ENCODE measurements around the gene SLC2A6. TPM values are rescaled to one million over a fixed set of nuclear protein-coding genes. Genes with fewer than 3 reads are reported as not detected.

Gene SLC2A6
- total RNA-seq, 1 donor from 2014 or later, result 4.2 TPM

DNA sequence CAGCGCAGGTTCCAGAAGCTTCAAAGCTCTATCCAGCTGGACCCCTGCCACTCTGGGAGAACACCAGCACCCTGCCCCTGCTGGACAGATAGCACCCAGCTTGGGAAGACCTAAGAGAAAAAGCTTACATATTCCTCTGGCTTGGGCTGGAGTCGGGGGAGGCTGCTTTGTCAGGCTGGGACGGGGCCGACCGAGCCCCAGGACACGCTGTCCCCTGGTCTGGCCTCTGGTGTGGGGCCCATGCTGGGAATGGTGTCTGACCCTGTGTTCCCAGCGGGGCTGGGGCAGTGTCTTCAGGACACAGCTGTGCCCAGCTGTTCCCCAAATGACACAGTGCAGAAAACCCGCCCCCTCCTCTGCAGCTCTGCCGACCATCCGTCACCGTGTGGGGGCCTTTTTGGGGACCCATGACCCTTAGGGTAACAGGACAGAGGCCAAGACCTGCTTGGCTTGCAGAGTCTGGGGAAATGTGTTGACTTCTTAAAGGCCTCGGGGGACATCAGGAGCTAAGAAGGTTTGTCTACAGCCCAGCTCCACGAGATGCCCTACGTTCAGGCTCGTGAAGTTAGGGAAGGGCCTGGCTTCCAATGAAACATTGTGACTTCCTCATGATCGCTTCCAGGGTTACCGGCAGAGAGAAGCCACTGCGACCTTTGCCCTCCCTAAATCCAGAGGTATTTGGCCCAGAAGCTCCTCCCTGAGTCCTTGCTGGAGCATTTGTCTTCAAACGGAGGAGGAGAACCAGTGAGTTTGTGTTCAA, 20.4 kb upstream of the SLC2A6 start:
- intact Hi-C loops (cut with micrococcal nuclease), result no loop called here

DNA sequence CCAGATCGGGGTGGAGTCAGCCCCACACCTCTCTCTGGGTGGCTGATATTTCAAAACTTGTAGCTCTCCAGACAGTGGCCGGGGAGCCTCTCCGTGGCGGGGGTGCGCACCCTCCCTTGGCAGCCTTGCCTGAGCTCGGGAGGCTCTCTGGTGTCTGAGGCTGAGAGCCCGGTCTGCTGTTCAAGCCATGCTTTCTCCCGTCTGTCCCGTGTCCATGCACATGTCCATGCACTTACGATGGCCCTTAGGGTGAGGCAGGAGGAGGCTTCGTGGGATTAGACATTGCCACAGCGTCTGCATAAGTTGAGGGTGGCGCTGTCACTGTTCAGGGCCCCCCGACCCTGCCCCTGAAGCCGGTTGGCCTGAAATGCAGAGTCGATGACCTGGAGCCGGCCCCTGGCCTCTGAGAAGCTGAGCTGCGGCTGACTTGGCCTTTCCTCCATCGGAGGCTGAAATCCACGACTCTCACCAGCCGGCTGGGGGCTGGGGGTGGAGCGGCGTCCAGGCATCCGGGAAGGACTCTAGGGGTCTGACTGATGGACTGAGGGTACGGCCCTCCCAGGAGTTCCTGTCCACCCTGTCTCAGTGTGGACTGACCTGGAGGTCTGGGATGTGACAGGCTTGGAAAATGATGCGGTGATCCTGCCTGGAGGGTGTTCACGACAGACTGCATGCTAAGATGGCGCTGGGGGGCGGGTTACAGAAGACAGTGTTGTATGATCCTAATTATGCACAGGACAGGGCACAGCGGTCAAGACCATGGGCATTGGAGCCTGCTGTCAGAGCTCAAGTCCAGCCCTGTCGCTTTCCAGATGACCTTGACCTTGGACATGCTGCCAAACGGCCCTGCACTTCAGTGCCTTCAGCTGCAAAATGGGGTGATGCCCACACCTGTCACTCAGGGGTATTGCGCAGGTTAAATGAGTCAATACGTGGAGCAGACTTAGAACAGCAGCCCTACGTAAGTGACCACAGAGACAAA, 18.3 kb upstream of the SLC2A6 start:
- intact Hi-C loops (cut with micrococcal nuclease), result no loop called here

DNA sequence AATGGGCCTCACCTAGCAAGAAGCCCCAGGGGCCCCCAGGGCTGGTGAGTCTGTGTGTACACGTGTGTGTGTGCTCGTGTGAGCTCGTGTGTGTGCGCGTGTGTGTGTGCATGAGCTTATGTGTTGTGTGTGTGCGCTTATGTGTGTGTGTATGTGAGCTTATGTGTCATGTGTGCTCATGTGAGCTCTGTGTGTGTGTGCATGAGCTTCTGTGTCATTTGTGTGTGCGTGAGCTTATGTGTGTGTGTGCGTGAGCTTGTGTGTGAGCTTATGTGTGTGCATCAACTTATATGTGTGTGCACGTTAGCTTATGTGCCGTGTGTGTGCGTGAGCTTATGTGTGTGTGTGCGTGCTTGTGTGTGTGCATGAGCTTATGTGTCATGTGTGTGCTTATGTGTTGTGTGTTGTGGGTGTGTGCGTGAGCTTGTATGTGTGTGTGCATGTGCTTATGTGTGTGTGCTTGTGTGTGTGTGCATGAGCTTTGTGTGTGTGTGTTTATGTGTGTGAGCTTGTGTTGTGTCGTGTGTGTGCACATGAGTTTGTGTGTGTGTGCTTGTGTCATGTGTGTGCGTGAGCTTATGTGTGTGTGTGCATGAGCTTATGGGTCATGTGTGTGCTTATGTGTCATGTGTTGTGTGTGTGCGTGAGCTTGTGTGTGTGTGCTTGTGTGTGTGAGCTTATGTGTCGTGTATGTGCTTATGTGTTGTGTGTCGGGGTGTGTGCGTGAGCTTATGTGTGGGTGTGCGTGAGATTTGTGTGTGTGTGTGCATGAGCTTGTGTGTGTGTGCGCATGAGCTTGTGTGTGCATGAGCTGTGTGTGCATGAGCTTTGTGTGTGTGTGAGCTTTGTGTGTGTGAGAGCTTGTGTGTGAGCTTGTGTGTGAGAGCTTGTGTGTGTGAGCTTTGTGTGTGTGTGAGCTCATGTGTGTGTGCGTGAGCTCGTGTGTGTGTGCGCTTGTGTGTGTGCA, 16.7 kb upstream of the SLC2A6 start:
- intact Hi-C loops (cut with micrococcal nuclease), result no loop called here

DNA sequence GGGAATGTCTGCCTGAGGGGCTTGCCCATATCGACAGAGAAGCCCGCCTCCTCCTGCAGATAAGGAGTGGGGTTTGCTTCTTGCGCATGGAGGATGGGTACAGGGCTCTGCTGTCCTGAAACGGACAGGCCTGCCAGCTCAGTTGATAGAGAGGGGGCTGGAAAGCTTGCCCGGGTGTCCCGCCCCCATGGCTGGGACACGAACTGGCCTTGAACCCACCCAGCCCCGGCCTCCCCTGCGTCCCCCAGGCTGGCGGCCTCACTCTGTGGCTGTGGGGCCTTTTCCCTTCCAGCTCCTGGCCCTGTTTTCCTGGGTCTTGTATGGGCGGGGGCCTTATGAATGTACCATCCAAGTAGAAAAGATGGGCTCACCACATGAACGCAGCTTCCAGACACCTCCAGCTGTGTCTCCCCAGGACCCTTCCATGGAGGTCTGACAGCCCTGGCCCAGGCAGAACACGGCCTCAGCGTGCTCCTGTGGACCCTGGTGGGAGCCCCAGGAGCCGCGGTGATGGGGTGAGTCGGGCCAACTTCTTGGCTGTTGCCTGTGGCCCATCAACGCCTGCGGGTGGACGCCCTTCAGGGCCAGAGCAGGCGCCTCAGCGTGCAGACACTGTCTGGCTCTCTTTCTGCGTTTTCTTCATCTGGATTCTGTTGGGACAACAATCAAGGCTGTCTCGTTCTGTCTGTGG, 15.9 kb upstream of the SLC2A6 start:
- intact Hi-C loops (cut with micrococcal nuclease), result no loop called here

DNA sequence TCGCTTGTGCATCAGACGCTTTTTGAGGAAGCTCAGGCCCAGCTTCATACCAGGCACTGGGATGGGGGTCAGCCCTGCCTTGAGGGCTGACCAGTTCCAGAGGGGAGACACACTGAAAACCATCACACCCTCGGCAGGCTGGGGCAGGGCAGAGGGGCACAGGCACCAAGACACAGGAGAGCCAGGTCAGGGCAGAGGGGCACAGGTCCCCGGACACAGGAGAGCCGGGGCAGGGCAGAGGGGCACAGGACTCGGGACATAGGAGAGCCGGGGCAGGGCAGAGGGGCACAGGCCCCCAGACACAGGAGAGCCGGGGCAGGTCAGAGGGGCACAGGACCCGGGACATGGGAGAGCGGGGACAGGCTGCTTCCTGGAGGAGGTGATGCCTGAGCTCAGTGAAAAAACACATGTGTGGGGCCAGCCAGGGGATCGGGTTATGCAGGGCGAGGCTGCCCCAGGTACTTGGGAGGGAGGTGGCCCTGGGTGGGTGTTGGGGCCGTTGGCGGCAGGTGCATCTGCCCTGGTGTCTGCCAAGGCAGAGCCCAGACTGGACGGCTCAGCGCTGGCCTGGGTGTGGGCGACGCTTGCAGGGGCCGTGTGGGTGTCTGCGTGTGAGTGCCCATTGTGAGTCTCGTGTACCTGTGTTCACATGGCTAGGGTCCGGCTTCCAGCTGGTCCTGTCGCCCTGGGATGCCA, 15.1 kb upstream of the SLC2A6 start:
- intact Hi-C loops (cut with micrococcal nuclease), result no loop called here

DNA sequence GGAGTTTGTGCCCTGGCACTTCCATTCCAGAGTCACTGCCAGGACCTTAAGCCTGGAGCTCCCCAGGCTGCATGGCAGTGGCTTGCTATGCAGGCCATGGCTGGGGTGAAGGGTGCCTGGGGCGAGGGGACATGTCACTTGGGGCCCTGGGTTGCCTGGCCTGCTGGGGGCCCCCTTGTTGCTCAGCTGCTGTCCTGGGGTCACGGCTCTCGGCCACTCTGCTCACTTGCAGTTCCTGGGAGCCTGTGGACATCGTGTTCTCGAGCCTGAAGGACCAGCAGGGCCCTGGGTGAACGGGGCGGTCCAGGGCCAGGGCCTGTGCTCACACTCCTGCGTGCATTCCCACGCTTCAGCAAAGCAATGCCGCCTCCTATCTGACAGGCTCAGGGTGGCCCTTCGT, 14.5 kb upstream of the SLC2A6 start:
- intact Hi-C loops (cut with micrococcal nuclease), result no loop called here

DNA sequence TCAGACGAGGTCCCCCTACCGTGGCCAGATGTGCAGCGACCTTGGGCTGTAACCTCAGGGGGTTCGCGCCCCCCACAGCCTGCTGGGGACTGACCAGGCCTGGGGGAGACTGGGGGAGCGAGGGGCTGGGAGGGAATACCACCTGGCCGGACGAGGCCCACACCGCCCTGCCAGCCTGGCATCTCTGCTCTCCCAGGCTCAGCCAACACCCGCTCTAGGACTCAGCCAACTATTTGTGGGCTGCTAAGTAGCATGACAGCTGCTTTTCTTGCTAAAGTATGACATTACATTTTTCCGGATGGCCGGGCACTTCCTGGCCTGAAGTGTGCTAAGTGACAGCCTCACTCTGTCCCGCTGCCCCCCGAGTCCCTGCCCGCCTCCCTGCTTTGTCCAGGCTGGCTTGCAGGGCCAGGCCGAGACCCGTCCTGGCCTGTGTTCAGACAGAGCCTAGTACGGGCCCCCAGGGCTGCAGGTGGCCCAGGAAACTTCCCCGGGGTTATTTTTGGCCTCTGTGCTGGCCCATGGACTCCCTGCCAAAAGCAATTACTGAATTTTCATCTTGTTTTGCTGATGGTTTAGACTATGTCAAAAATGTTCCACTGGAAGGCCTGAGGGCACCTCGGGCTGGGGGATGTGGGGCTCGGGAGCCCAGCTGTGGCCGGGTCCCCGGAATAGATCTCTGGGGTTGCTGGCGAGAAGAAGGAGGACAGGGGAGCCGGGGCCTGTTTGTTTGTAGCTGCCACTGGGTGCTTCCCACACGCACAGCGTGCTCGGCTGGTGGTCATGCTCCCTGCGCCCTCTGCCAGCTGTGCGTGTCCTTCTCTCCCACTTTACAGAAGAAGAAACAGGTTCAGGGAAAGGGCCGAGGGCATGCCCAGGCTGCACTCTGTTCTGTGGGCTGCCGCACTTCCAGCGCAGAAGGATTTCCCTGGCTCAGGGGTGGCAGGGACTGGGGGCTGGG, 13.4 kb upstream of the SLC2A6 start:
- intact Hi-C loops (cut with micrococcal nuclease), result no loop called here

DNA sequence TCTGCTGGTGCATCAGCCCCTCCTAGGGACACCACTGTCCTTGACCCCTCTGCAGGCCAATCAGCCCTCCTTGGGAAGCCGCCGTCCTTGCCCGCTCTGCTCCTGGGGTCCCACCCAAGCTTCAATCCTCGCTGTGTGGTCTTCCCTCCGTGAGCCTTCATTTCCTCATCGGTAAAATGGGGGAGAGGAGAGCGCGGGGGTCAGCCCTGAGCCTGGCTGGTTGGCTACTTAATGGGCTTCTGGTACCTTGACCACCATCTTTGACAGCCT, 12.7 kb upstream of the SLC2A6 start:
- intact Hi-C loops (cut with micrococcal nuclease), result no loop called here

DNA sequence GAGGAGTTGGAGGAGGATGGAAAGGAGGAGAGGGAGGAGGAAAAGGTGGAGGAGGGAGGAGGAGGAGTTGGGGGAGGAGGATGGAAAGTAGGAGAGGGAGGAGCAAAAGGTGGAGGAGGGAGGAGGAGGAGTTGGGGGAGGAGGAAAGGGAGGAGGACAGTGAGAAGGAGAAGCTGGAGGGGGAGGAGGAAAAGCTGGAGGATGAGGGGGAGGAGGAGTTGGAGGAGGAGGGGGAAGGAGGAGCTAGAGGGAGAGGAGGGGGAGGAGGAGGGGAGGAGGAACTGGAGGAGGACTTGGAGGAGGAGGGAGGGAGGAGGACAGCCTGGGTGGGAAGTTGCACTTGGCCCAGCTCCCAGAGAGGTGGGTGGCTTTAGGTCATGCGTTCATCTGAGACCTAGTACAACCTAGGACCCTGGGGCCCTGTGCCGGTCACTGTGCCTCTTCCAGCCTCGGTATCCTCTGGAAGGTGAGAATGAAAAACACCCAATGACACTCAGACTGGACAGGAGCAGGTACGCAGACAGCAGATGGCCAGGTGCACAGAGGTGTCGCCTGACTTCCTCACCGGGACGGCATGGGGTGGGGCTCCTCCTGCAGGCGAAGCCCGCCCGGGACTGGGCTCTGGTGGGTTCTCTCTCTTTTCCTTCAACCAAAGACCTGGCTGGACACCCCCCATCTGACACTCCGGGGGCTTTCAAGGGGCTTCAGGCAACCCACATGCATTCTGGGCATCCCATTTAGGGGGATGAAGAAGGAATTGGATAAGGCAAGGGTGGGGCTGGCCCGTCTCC, 12.2 kb upstream of the SLC2A6 start:
- intact Hi-C loops (cut with micrococcal nuclease), result no loop called here

DNA sequence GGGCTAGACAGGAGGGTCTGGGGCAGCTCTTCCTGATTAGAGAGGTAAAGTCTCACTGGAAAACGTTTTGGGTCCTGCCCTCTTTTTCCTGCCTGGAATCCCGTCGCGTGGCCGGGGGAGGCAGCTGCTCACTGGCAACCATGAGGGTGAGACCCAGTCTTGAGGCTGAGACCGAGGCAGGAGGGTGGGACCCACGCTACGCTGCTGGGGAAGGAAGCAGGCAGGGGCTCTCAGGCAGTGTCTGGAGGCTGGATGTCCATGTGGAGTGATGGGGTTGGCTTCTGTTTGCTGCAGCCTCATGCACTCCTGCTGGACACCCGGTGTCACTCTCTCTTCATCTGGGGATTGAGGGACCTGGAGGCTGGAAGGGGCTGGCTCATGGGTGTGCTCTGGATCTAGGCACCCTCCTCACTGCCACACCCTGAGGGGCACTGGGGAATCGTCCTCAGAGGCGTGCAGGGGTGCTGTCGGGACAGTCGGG, 11.3 kb upstream of the SLC2A6 start:
- intact Hi-C loops (cut with micrococcal nuclease), result no loop called here

DNA sequence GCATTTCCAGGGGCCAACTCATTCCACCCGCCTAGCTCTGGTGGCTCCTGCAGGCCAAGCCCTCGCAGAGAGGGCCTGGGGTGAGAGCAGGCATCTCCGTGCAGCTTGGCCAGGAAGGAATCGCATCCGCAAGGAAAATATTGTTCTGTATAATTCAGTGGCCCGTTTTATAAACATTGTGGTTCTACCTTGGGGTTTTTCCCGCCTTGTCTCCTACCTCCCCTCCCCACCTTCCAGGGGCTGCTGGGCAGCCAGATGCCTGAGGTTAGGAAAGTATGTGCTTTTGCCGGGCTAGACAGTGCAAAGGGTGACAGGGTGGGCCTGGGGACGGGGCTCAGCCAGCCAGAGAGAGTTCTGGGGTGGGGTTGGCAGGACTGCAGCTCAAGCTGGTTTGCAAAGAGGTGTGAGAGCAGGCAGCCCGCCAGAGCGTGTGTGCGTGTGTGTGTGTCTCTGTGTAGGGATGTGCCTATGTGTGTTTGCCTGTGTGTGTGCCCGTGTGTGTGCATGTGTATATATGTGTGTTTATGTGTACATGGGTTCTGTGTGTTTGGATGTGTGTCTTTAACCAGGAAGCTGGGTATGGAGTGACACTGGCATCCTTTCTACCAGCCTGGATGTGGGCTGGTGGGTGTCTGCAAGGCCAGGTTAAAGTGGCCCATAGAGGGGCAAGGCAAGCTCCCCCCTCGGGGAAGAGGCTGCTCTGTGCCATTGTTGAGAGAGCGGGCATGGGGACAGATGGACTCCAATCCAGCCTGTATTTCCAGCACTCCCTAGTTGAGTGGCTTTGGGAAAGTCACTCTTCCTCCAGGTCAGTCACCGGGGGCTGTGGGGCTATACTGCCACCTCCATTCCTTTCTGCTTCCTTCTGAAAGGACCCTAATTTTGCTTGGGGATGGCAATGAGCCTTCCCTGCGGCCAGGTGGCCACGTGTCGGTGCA, 10.6 kb upstream of the SLC2A6 start:
- intact Hi-C loops (cut with micrococcal nuclease), result loop anchor here (10.0 kb wide), 1 partner anchor 145 kb away; the partner anchor contains the start of genes MED22 and RPL7A

DNA sequence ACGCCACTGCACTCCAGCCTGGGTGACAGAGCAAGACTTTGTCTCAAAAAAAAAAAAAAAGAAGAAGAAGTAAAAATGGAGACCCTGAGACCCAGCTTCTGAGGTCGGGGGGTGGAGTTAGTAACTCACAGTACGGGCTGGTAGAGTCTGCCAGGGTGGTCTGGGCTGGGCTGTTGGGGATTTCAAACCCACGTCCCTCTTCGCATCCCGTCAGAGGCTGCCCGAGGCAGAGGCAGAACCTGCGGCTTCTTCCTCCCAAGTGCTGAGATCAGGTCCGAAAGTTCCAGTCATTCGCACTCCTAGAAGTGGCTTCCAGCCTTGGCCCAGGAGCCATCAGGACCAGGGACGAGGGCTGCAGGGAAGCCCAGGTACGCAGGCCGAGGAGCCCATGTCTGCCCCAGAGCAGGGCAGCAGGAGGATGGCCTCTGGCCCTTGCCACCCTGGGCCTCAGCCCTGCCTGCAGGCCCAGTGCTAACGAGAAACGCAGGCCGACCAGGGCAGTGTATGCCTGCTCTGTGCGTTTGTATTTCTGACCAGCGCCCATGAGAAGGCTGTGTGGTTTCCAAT, 9.9 kb upstream of the SLC2A6 start:
- intact Hi-C loops (cut with micrococcal nuclease), result loop anchor here (10.0 kb wide), 1 partner anchor 144 kb away; the partner anchor contains the start of genes MED22 and RPL7A

DNA sequence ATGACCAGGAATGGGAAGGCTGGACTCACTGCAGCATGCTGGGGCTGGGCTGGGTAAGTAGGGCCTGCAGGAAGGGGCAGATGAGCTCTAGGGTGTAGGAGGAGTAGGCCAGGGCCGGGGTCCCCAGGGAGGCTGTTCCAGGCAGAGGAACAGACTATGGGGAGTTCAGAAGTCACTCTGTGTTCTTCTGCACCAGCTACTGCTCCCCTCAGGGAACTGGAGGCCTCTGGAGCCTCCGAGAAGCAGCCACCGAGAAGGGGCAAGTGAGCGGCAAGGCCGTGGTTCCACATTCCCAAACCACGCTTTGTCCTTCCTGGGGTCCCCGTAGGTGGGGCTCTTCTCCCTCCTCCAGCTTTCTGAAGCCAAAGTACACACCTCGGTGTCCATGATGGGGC, 8.4 kb upstream of the SLC2A6 start:
- intact Hi-C loops (cut with micrococcal nuclease), result loop anchor here (2.0 to 10.0 kb wide), 2 partner anchors 29 to 143 kb away; partner anchors contain the start of genes CACFD1, MED22 and RPL7A

DNA sequence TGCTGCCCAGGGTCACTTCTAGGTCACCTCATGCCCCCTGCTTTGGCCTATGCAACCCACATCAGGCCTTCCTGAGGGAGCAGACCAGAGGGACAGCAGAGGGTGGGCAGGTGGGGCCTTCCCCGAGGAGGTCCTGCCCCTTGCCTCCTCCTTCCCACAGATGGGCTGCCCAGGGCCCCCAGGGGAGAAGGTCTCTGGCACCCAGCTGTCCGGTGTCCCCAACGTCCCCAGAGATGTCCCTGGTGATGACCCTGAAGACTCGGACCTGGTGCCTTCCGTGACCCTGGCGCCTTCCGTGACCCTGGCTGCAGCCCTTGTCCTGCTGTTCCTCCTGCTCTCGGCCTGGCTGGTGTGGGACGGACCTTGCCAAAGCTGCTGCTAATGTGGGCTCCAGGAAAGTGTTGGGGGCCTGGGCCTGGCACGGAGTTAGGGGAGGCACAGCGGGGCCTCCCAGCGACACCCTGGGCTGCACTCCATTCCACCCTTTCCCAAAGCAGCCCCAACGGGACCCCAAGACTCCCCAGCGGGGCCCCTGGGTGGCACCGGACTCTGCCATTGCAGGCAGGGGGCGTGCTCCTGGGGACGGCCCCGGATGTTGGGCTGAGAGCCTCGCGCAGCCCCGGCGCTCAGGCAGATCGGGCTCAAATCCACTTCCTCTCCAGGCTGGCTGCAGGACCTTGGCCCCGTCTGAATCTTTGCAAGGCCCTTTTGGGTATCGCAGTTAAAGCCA, 6.8 kb upstream of the SLC2A6 start:
- intact Hi-C loops (cut with micrococcal nuclease), result loop anchor here (1.0 to 10.0 kb wide), 6 partner anchors 27 to 463 kb away; partner anchors contain the start of genes CACFD1, MED22 and RPL7A

DNA sequence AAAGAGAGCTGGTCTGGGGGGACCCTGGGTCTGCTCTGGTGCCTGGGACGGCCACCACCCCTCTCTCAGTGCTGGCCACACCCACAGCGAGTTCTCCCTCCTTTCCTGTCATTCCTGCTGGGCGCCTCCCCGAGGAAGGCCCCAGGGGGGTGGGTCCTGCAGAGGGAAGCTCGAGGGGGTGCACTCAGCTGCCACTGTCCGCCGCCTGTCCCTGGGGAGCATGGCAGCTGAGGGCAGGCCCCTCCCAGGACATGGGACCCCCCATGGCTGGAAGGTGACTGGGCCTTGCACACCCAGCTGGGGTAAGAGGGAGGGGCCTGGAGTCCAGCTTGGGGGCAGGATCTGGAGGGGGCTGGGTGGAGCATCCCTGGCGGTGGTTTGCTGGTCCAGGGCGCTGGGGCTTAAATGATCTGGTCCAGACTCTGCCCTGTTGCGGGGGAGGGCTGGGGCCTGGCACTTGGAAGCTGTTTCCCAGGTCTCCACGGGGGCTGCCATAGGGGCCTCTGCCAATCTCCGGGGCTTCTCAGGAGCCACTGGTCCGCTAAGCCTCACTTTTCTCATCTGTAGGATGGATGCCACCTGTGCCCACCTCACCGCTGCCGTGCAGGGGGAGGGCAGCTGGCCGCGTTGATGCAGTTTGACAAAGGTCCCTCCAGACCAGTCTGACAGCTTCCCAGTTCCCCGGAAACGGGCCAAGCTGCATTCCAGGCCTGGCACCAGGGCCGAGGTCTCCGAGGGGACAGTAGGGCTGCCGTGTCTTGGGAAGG, 6.0 kb upstream of the SLC2A6 start:
- intact Hi-C loops (cut with micrococcal nuclease), result loop anchor here (10.0 kb wide), 1 partner anchor 140 kb away; the partner anchor contains the start of genes MED22 and RPL7A

Data from T-helper 1 cell treated with Interleukin-12 subunit alpha and Interleukin-12 subunit beta and Interleukin-4 antibody, amounts not matched to agents 30 ng/mL and 1 ng/mL, for 36 hours (primary cell).